OCI-M2 (cell line): Measurements from ENCODE around the gene CNTNAP2.

Experiments used
- DNase-seq: peaks from one replicate; lab custom pipeline; 2025; ENCODE audit not compliant: unreplicated experiment; lab: John Stamatoyannopoulos, UW

CNTNAP2 gene

GRCh38 chr7:146661435-146661834 lies 544.8 kb downstream of the CNTNAP2 start:
- DNase-seq = no peak

GRCh38 chr7:146661929-146662328 lies 545.3 kb downstream of the CNTNAP2 start:
- no peak for DNase-seq

GRCh38 chr7:146665023-146665422 lies 548.4 kb downstream of the CNTNAP2 start:
- DNase-seq = no peak

GRCh38 chr7:146670532-146670931 lies 553.9 kb downstream of the CNTNAP2 start:
- no peak for DNase-seq

- no peak for DNase-seq
Measured at GRCh38 chr7:146681487-146681886, 564.9 kb downstream of the CNTNAP2 start.

GRCh38 chr7:146683439-146683838 lies 566.8 kb downstream of the CNTNAP2 start:
- no peak for DNase-seq

- no peak for DNase-seq
Measured at GRCh38 chr7:146690987-146691386, 574.4 kb downstream of the CNTNAP2 start.

GRCh38 chr7:146698995-146699610 lies 582.5 kb downstream of the CNTNAP2 start:
- DNase-seq = no peak

GRCh38 chr7:146700015-146700560 lies 583.5 kb downstream of the CNTNAP2 start:
- no peak for DNase-seq

- no peak for DNase-seq
Measured at GRCh38 chr7:146701166-146701565, 584.6 kb downstream of the CNTNAP2 start.

GRCh38 chr7:146702898-146703297 lies 586.3 kb downstream of the CNTNAP2 start:
- DNase-seq = no peak

- DNase-seq = no peak
Measured at GRCh38 chr7:146709451-146710027, 592.9 kb downstream of the CNTNAP2 start.

GRCh38 chr7:146713205-146713604 lies 596.6 kb downstream of the CNTNAP2 start:
- no peak for DNase-seq

GRCh38 chr7:146713934-146714333 lies 597.3 kb downstream of the CNTNAP2 start:
- DNase-seq = no peak

GRCh38 chr7:146720195-146720594 lies 603.6 kb downstream of the CNTNAP2 start:
- DNase-seq = no peak

GRCh38 chr7:146722986-146723385 lies 606.4 kb downstream of the CNTNAP2 start:
- no peak for DNase-seq

GRCh38 chr7:146725520-146725919 lies 608.9 kb downstream of the CNTNAP2 start:
- DNase-seq = no peak

GRCh38 chr7:146728141-146728540 lies 611.5 kb downstream of the CNTNAP2 start:
- DNase-seq = no peak

GRCh38 chr7:146728611-146729010 lies 612.0 kb downstream of the CNTNAP2 start:
- DNase-seq = peak; percentile 32

- no peak for DNase-seq
Measured at GRCh38 chr7:146731185-146731584, 614.6 kb downstream of the CNTNAP2 start.

GRCh38 chr7:146735992-146736391 lies 619.4 kb downstream of the CNTNAP2 start:
- no peak for DNase-seq

- DNase-seq = no peak
Measured at GRCh38 chr7:146736446-146737190, 620.0 kb downstream of the CNTNAP2 start.
